GM21825 (cell line): ENCODE data around the gene RNPC3.

Experiments
- ATAC-seq: cut with Tn5 transposase; IDR thresholded peaks from one replicate; pipeline ENCODE4 v1.9.1; 2021; ENCODE audit warnings: mild to moderate bottlenecking, moderate library complexity; ENCODE audit not compliant: unreplicated experiment

The RNPC3 gene

GRCh38 chr1:103525607-103526507 is at the start of gene RNPC3:
TSS of gene RNPC3 (plus strand) at chr1:103525699. CDS start at chr1:103526071, 372 bp downstream.
- peak; percentile 82 for ATAC-seq

DNA sequence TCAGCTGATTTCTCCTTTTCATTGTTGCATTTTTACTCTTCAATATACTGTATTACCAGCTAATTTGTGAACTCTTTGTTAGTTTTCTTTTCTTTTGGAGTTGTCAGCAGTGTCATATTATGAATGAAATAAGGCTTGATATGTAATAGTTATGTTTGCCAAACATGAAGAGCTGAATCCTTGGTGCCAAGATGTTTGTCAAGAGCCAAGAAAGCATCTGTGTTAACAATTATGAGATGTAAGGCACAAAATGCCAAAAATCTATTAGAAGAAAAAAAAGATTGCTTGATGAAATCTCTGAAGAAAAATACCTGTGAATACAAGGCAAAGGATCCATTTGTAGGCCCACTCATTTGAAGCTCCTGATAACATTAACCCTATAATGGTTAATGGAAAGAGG is 48.4 kb upstream of the RNPC3 start:
- ATAC-seq, result no peak

GRCh38 chr1:103489935-103490334 is 35.6 kb upstream of the RNPC3 start:
- ATAC-seq, result peak; percentile 54

- no peak for ATAC-seq
These were observed 33.4 kb upstream of the RNPC3 start for GRCh38 chr1:103492003-103492625.

DNA sequence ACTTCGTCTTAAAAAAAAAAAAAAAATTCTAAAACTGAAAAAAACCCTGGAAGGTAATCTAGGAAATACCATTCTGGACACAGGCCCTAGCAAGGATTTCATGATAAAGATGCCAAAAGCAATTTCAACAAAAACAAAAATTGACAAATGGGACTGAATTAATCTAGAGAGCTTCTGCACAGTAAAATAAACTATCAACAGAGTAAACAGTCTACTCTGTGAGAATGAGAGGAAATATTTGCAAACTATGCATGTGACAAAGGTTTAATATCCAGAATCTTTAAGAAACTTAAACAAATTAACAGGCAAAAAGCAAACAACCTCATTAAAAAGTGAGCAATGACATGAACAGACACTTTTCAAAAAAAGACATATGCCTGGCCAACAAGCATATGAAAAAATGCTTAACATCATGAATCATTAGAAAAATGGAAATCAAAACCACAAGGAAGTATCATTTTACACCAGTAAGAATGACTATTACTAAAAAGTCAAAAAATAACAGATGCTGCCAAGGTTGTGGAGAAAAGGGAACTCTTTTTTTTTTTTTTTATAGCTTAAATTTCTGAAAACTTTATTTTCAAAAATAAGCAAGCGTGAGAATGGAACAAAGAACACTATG is 29.4 kb upstream of the RNPC3 start:
- ATAC-seq, result no peak

- no peak for ATAC-seq
These were observed 28.1 kb upstream of the RNPC3 start for GRCh38 chr1:103497404-103497803.

DNA sequence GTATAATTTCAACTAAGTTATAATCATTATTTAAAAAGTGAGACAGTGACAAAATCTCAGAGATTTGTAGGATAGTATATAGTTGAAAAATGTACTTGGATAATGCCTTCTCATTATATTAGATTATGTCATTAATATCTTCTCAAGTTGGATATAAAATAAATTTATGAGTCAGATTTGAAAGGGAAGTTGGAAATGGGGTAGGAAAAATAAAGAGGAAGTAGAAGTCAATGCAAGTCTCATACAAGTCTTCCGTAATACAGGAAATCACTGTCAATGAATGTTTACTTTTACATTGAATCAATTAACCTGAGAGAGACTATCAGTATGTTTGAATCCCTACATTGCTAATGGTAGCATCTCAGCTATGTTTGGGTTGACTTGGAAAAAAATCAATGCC is 16.2 kb upstream of the RNPC3 start:
- no peak for ATAC-seq

DNA sequence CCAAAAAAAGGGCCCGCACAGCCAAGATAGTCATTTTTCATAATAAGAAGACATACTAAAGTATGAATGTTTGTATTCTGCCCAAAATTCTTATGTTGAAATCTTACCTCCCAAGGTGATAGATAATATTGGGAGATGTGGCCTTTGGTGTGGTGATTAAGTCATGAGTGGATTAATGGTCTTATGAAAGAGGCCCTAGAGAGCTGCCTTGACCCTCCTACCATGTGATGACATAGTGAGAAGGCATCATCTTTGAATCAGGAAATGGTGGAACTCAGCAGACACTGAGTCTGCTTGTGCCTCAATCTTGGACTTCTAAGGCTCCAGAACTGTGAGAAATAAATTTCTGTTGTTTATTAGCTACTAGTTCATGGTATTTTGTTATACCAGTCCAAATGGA is 11.8 kb upstream of the RNPC3 start:
- ATAC-seq, result no peak

DNA sequence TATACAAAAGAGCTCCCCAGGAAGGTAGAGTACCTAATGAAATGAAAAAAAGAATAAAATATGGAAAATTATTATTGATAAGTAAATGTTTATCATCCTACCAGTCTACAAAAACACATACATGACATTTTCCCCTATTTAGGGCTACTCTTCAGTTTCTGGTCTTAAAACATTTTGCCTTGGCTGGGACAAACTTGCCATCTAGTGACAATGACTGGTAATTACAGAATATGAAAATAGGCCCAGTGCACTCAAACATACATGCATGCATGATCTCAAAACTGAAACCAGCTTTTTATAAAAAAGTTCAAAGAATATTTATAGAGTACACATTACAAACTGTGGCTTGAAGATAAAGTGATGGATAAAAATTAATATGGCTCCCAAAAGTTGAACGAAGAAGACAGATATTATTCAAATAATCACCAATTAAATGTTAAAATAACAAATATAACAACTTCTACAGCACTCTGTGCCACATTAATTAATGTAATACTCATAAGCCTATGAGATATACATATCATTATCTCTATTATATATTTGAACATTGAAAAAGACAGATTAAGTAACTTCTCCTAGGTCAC is 10.5 kb upstream of the RNPC3 start:
- ATAC-seq, result peak; percentile 66

- ATAC-seq, result no peak
These were observed 9.2 kb upstream of the RNPC3 start for GRCh38 chr1:103516283-103516682.

- ATAC-seq, result no peak
These were observed 8.8 kb upstream of the RNPC3 start for GRCh38 chr1:103516693-103517092.

DNA sequence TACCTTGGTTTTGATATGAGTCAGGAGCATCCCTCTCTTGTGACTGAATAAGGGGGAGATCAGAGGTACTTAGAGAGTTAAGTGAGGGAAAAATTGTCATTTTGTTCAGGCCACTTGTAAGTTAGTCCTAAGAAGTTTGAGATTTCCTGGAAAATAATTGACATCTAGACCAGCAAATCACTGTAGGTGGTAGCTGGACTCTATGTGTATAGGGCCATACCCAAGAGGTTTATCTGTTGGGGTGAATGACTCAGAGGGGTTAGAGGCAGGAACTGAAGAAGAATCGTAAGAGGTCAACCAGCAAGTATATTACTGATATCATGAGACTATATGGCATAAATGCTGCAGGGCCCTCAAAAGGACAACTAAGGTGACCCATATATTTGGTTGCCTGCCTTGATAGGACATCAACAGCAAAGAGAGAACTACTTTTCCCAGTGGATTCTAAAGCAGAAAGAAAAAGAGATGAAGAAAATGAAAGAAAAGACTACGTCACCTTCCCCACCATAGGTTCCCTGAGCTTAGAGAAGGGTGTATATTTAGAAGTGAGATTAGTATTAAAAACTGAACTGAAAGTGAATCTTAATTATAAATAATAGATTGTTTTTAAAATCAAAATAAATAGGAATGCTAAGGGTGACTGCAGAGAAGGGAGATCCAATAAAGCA is 8.0 kb upstream of the RNPC3 start:
- ATAC-seq, result peak; percentile 84

- ATAC-seq, result no peak
These were observed 4.7 kb upstream of the RNPC3 start for GRCh38 chr1:103520822-103521221.

DNA sequence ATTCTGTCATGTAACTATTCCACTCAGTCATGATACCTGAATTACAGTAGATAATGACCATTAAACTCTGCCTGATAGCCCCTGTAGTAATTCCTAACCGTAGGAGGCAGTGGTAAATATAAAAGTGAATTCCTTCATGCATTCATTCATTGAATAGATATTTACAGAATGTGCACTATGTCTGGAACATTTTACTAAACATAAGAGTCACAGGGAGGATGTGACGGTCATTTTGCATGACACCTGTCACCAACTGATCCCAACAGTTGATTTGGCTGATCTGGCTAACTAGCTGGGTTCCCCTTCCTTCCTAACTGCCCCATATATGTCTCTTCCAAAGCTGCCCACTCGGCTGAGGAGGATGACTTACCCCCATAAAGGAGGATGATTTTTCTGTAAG is 2.2 kb upstream of the RNPC3 start:
- ATAC-seq, result no peak

DNA sequence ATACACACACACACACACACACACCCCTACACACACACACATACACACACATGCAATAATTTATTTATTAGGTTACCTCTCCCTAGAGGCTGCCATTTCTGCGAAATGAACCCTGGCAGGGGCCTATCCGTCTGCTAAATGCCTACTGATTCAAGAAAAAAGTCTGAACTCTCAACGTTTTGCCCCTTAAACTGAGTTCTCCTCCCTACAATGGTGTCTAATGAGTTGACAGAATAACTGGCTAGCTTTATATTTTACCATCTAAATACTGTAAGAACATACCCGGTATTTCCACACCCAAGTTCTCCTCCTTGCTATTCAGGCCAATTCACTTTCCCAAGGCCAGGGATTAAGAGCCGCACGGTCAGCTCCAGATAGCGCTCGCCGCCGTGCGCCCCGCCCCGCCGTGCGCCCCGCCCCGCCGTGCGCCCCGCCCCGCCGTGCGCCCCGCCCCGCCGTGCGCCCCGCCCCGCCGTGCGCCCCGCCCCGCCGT is 339 bp upstream of the RNPC3 start:
- peak; percentile 51 for ATAC-seq

DNA sequence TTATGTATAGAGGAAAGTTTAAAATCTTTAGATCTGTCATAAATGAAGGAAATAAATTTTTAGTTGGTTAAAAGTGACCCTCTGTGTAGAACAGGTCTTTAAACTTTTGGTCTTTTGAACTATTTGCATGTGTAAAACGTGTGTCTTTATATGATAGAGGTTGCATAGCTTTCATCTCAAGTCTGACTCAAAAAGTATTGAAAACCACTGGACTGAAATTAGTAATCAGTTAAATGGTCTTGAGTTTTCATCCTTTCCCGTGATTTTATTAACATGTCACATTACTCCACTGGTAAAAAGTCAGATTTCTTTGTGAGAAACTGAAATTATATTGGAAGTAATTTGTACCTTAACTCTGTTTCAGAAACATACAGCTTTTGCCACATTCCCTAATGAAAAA is 1.8 kb downstream of the RNPC3 start:
- ATAC-seq, result no peak

GRCh38 chr1:103529746-103530145 is 4.2 kb downstream of the RNPC3 start:
- no peak for ATAC-seq

DNA sequence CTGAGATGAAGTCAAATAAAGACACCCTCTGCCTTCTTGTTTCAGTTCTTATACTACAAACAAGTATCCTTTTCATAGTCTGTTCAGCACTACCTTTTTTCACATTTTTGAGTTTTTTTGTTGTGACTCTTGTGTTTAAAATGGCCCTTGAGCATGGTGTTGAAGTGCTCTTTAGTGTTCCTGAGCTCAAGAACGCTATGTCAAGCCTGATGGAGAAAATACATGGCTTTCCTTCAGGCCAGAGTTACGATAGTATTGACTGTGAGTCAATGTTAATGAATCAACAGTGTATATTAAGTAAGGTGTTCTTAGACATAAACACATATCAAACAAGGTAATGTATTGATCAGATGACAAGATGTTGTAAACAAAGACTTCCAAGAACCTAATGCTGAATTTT is 12.7 kb downstream of the RNPC3 start:
- ATAC-seq, result no peak

DNA sequence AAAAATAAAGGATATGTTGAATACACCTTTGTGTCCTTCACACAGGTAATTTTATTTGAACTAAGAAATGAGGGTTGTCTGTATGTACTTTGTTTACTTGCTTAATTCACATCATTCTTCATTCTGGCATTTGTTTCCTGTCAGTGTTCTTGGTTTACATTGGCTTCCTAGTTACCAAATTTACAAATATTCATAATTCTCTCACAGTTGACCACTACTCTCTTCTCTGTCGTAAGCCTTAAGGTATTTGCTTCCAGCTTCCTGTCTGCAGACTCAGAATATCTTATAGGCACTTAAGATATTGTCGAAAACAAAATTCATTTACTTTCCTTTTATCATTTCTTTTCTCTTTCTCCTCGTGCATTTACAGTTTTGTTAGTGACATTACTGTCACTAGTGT is 15.9 kb downstream of the RNPC3 start:
- no peak for ATAC-seq

DNA sequence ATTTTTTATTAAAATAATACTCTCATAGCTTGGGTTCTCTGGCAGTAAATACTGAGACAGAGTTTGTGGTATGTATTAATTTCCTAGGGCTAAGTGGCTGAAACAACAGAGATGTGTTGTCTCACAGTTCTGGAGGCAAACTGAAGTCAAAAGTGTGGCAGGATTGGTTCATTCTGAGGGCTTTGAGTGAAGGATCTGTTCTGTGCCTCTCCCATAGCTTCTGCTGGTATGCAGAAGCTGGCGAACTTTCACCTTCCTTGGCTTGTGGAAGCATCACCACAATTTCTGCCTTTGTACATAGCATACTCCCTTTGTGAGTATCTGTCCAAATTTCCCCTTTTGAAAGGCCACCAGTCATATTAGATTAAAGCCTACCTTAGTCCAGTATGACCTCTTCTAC is 21.0 kb downstream of the RNPC3 start:
- no peak for ATAC-seq

DNA sequence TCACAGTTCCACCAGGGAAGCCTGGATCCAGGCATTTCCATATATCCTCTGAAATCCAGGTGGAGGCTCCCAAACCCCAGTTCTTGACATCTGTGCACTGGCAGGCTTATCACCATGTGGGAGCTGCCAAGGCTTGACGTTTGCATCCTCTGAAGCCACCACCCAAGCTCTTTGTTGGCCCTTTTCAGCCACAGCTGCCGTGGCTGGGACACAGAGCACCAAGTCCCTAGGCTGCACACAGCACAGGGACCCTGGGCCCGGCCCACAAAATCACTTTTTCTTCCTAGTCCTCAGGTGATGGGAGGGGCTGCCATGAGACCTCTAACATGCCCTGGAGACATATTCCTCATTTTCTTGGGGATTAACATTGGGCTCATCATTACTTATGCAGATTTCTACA is 22.3 kb downstream of the RNPC3 start:
- ATAC-seq, result no peak
